H1 (cell line): ENCODE measurements around the gene RNF13. TPM values are rescaled to one million over a fixed set of nuclear protein-coding genes. Genes with fewer than 3 reads are reported as not detected.

Experiments used
- ATF3 ChIP-seq: IDR thresholded peaks from 2 replicates; pipeline ENCODE4 v1.6.1; 2011; ENCODE audit warnings: low read depth, mild to moderate bottlenecking, low read length; ENCODE audit not compliant: insufficient read depth
- BACH1 ChIP-seq: IDR thresholded peaks from 2 replicates; pipeline ENCODE4 v1.6.1; 2012; ENCODE audit warnings: low read length, improper control_type of control experiment
- BCL11A ChIP-seq, 2 experiments: IDR thresholded peaks; one replicate each; pipeline ENCODE4 v1.6.1; 2011; ENCODE audit warnings: low read depth in 2 of 2, low read length in 2 of 2, mild to moderate bottlenecking in 2 of 2
- CBX5 ChIP-seq: fragments of 300-800, 300-1000 bp; sonication (generic); IDR thresholded peaks from 2 replicates; pipeline ENCODE4 v1.7.1; 2016; ENCODE audit warnings: antibody characterized with exemption, low read length, low read depth
- CHD7 ChIP-seq: fragments of 300-600 bp; sonication (generic); IDR thresholded peaks from 2 replicates; pipeline ENCODE4 v1.7.1; 2012; ENCODE audit warnings: low read length, moderate library complexity, mild to moderate bottlenecking, inconsistent platforms; ENCODE audit not compliant: insufficient replicate concordance
- SAP30 ChIP-seq: fragments of 300-600 bp; sonication (generic); IDR thresholded peaks from 2 replicates; pipeline ENCODE4 v1.7.1; 2012; ENCODE audit warnings: low read length, moderate library complexity, mild to moderate bottlenecking, inconsistent platforms; ENCODE audit not compliant: insufficient read depth, insufficient replicate concordance
- TAF1 ChIP-seq: IDR thresholded peaks from 2 replicates; pipeline ENCODE4 v1.6.1; 2011; ENCODE audit warnings: mild to moderate bottlenecking, low read depth, low read length
- polyA plus RNA-seq, 7 experiments: library from polyadenylated mRNA; depleted of rRNA in 3 of 7; stranded (reverse) in 5 of 7; unstranded in 2 of 7; fragments of >200 nt in 5 of 7; fragments of 200-250 nt in 2 of 7; gene quantifications; 1 replicate in 5 of 7; 2 replicates in 1 of 7; 4 replicates in 1 of 7; pipeline versions ENCODE4 v1.2.1 to v1.2.3, GENCODE V29; 2011 to 2013; ENCODE audit warnings: missing spikeins in 2 of 7, mixed read lengths in 2 of 7
- total RNA-seq: library from RNA; stranded (reverse); fragmentation: NEBNext Ultra II Directional; extraction: Animal tissue kit (Norgen Biotek cat#: 25700); gene quantifications from 2 replicates; pipeline ENCODE4 v1.2.1, GENCODE V29; 2021
- TF ChIP-seq, protein P1 (sequence below), 3 experiments: IDR thresholded peaks; 1 replicate in 2 of 3; 2 replicates in 1 of 3; pipeline versions ENCODE4 v1.5.1 to v1.6.1; 2011; ENCODE audit warnings: low read length in 3 of 3, mild to moderate bottlenecking in 3 of 3, inconsistent platforms in 2 of 3, low read depth in 1 of 3, moderate library complexity in 1 of 3; ENCODE audit not compliant: insufficient read depth in 1 of 3; ENCODE audit errors: control extremely low read depth in 1 of 3

The RNF13 gene
- total and polyA plus RNA-seq, 2 of the 8 experiments (the other 6 are each of a cell fraction or from before 2014, with no cell fraction given): 19.4 to 35.4 TPM

DNA sequence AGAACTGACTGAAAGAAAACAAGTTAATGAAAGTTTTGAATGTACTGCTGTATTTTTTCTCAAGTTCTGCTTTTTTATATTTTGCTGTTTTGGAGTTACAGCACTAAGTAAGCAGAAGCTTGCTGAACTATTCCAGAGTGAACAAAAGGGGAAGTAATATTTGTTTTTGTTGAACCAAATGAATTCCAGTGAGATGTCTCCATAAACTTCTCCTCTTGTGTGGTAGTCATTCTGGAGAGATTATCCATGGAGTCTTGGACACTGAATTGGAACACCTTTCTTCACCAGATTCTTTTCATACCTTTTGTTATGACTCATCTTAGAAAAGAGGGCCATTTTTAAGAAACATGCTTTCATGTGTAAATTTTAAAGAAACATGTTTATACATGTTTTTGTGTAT is 29.4 kb upstream of the RNF13 start (continued):
- TF ChIP-seq CHD7: no peak
- TF ChIP-seq CBX5: no peak
- no peak for TF ChIP-seq BACH1
- TF ChIP-seq ATF3: no peak
- no peak for TF ChIP-seq TAF1
- TF ChIP-seq, protein P1, sequence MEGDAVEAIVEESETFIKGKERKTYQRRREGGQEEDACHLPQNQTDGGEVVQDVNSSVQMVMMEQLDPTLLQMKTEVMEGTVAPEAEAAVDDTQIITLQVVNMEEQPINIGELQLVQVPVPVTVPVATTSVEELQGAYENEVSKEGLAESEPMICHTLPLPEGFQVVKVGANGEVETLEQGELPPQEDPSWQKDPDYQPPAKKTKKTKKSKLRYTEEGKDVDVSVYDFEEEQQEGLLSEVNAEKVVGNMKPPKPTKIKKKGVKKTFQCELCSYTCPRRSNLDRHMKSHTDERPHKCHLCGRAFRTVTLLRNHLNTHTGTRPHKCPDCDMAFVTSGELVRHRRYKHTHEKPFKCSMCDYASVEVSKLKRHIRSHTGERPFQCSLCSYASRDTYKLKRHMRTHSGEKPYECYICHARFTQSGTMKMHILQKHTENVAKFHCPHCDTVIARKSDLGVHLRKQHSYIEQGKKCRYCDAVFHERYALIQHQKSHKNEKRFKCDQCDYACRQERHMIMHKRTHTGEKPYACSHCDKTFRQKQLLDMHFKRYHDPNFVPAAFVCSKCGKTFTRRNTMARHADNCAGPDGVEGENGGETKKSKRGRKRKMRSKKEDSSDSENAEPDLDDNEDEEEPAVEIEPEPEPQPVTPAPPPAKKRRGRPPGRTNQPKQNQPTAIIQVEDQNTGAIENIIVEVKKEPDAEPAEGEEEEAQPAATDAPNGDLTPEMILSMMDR (IDR thresholded peaks at IDR 0.05; ENCODE audit: control extremely low read depth in 1 of 3, insufficient read depth in 1 of 3, low read depth in 1 of 3, low read length in 3 of 3): no peak
- TF ChIP-seq BCL11A (IDR thresholded peaks at IDR 0.05; ENCODE audit: low read depth in 2 of 2, low read length in 2 of 2): no peak
- TF ChIP-seq SAP30: no peak
